ENCODE data around the gene EML1.

The EML1 gene

GRCh38 chr14:99874306-99874705, 81.1 kb downstream of the EML1 start:
- H3K27ac ChIP-seq (replicated peaks): no peak overlapping the region
- peaks cover 16% of the 10 kb centered on the region for H3K27me3 ChIP-seq (ENCODE audit: insufficient read depth, poor library complexity, severe bottlenecking)
- TF ChIP-seq SPI1 (IDR thresholded peaks at IDR 0.05; ENCODE audit: borderline replicate concordance, low read depth): no peak
- no peak for TF ChIP-seq GABPA (IDR thresholded peaks at IDR 0.05; ENCODE audit: low read depth)
- no peak for TF ChIP-seq POLR2AphosphoS5 (IDR thresholded peaks at IDR 0.05; ENCODE audit: low read depth)
- no peak for TF ChIP-seq REST (IDR thresholded peaks at IDR 0.05; ENCODE audit: insufficient replicate concordance, low read depth)
- no peak for TF ChIP-seq CTCF (IDR thresholded peaks at IDR 0.05; ENCODE audit: insufficient read depth, low read length)
- no peak overlapping the region for H3K4me3 ChIP-seq (replicated peaks; ENCODE audit: insufficient read depth, low read length)
- no peak for DNase-seq (ENCODE audit: low read depth in 1 of 2, low spot score in 1 of 2)

GRCh38 chr14:99875421-99875820, 82.2 kb downstream of the EML1 start:
- no peak for DNase-seq (ENCODE audit: low read depth in 1 of 2, low spot score in 1 of 2)
- Histone ChIP-seq H3K27ac (replicated peaks) (no peak overlapping the region), H3K27me3 (ENCODE audit: insufficient read depth, poor library complexity, severe bottlenecking) (peaks cover 16% of the 10 kb centered on the region), H3K4me3 (replicated peaks; ENCODE audit: insufficient read depth, low read length) (no peak overlapping the region)
- TF ChIP-seq GABPA (IDR thresholded peaks at IDR 0.05; ENCODE audit: low read depth) (no peak), SPI1 (IDR thresholded peaks at IDR 0.05; ENCODE audit: borderline replicate concordance, low read depth) (no peak), CTCF (IDR thresholded peaks at IDR 0.05; ENCODE audit: insufficient read depth, low read length) (no peak), POLR2AphosphoS5 (IDR thresholded peaks at IDR 0.05; ENCODE audit: low read depth) (no peak), REST (IDR thresholded peaks at IDR 0.05; ENCODE audit: insufficient replicate concordance, low read depth) (no peak)

- TF ChIP-seq SPI1 (IDR thresholded peaks at IDR 0.05; ENCODE audit: borderline replicate concordance, low read depth) (no peak), POLR2AphosphoS5 (IDR thresholded peaks at IDR 0.05; ENCODE audit: low read depth) (no peak), GABPA (IDR thresholded peaks at IDR 0.05; ENCODE audit: low read depth) (no peak), CTCF (IDR thresholded peaks at IDR 0.05; ENCODE audit: insufficient read depth, low read length) (no peak), REST (IDR thresholded peaks at IDR 0.05; ENCODE audit: insufficient replicate concordance, low read depth) (no peak)
- DNase-seq (ENCODE audit: low read depth in 1 of 2, low spot score in 1 of 2): no peak
- Histone ChIP-seq H3K27me3 (ENCODE audit: insufficient read depth, poor library complexity, severe bottlenecking) (peaks cover 16% of the 10 kb centered on the region), H3K27ac (replicated peaks) (no peak overlapping the region), H3K4me3 (replicated peaks; ENCODE audit: insufficient read depth, low read length) (no peak overlapping the region)
Measured at GRCh38 chr14:99875836-99876235, 82.6 kb downstream of the EML1 start.
